Mucosa of stomach (tissue), 1 donor: ENCODE data around the gene RNASE8.
"Not testable (repeated sequence)": the region's sequence is repeated elsewhere in the genome, so short reads cannot be mapped to it uniquely, and the experiment has no call there.

ENCODE experiments used
- H3K27me3 ChIP-seq: one replicate; pipeline ENCODE4 v1.7.0; 2013; ENCODE audit warnings: mild to moderate bottlenecking, low read length; ENCODE audit not compliant: control insufficient read depth, insufficient read depth
- H3K36me3 ChIP-seq: one replicate; pipeline ENCODE4 v1.7.0; 2013; ENCODE audit warnings: low read length; ENCODE audit not compliant: control insufficient read depth, insufficient read depth
- H3K4me1 ChIP-seq: one replicate; pipeline ENCODE4 v1.7.0; 2013; ENCODE audit warnings: mild to moderate bottlenecking, low read length; ENCODE audit not compliant: control insufficient read depth, insufficient read depth
- H3K4me3 ChIP-seq: one replicate; pipeline ENCODE4 v1.7.0; 2013; ENCODE audit warnings: low read length
- H3K9ac ChIP-seq: one replicate; pipeline ENCODE4 v1.7.0; 2013; ENCODE audit warnings: mild to moderate bottlenecking, low read length, moderate library complexity
- H3K9me3 ChIP-seq: one replicate; pipeline ENCODE4 v1.7.0; 2013; ENCODE audit warnings: mild to moderate bottlenecking, low read length, moderate library complexity; ENCODE audit not compliant: control insufficient read depth
- donor health status: Pancreatic carcinoma.

Gene RNASE8

GRCh38 chr14:21057803-21058675 is at the start of gene RNASE8:
Gene RNASE8 (plus strand): TSS chr14:21057822. CDS start chr14:21057893, 71 bp downstream.
- no peak within 1 kb of the TSS for H3K4me3 ChIP-seq
- H3K27me3 ChIP-seq: no peaks in the 10 kb centered on the region
- no peaks in the 10 kb centered on the region for H3K36me3 ChIP-seq
- no peaks in the 10 kb centered on the region for H3K9me3 ChIP-seq
- no peak within 1 kb of the TSS for H3K9ac ChIP-seq
- peaks cover 38% of the 10 kb centered on the region for H3K4me1 ChIP-seq

GRCh38 chr14:21009721-21010120 is 47.9 kb upstream of the RNASE8 start:
- not testable (repeated sequence) for H3K4me3 ChIP-seq, H3K27me3 ChIP-seq, H3K9ac ChIP-seq, H3K36me3 ChIP-seq, H3K4me1 ChIP-seq, H3K9me3 ChIP-seq

GRCh38 chr14:21011136-21011535 is 46.5 kb upstream of the RNASE8 start:
- no peaks in the 10 kb centered on the region for H3K36me3 ChIP-seq
- H3K27me3 ChIP-seq: no peaks in the 10 kb centered on the region
- H3K4me3 ChIP-seq: no peak overlapping the region
- H3K9me3 ChIP-seq: no peaks in the 10 kb centered on the region
- peaks cover 5% of the 10 kb centered on the region for H3K4me1 ChIP-seq
- no peak overlapping the region for H3K9ac ChIP-seq

GRCh38 chr14:21014761-21015190 is 42.8 kb upstream of the RNASE8 start:
- H3K9me3 ChIP-seq: no peaks in the 10 kb centered on the region
- H3K27me3 ChIP-seq: no peaks in the 10 kb centered on the region
- peaks cover 5% of the 10 kb centered on the region for H3K4me1 ChIP-seq
- no peak overlapping the region for H3K9ac ChIP-seq
- no peaks in the 10 kb centered on the region for H3K36me3 ChIP-seq
- H3K4me3 ChIP-seq: no peak overlapping the region

- no peaks in the 10 kb centered on the region for H3K9me3 ChIP-seq
- no peak overlapping the region for H3K9ac ChIP-seq
- H3K27me3 ChIP-seq: no peaks in the 10 kb centered on the region
- no peak overlapping the region for H3K4me3 ChIP-seq
- no peaks in the 10 kb centered on the region for H3K36me3 ChIP-seq
- peaks cover 5% of the 10 kb centered on the region for H3K4me1 ChIP-seq
Observed at GRCh38 chr14:21015312-21015711, 42.3 kb upstream of the RNASE8 start.

- Histone ChIP-seq H3K27me3 (no peaks in the 10 kb centered on the region), H3K9ac (no peak overlapping the region), H3K4me3 (no peak overlapping the region), H3K4me1 (peaks cover 5% of the 10 kb centered on the region), H3K9me3 (no peaks in the 10 kb centered on the region), H3K36me3 (no peaks in the 10 kb centered on the region)
Observed at GRCh38 chr14:21016413-21017190, 41.0 kb upstream of the RNASE8 start.

- Histone ChIP-seq H3K27me3 (no peaks in the 10 kb centered on the region), H3K4me1 (peaks cover 5% of the 10 kb centered on the region), H3K9ac (no peak overlapping the region), H3K4me3 (no peak overlapping the region), H3K9me3 (no peaks in the 10 kb centered on the region), H3K36me3 (no peaks in the 10 kb centered on the region)
Observed at GRCh38 chr14:21017528-21018245, 39.9 kb upstream of the RNASE8 start.

- no peak overlapping the region for H3K4me3 ChIP-seq
- H3K9ac ChIP-seq: no peak overlapping the region
- no peaks in the 10 kb centered on the region for H3K9me3 ChIP-seq
- no peaks in the 10 kb centered on the region for H3K27me3 ChIP-seq
- H3K36me3 ChIP-seq: no peaks in the 10 kb centered on the region
- H3K4me1 ChIP-seq: peaks cover 7% of the 10 kb centered on the region
Observed at GRCh38 chr14:21018286-21018685, 39.3 kb upstream of the RNASE8 start.

- no peaks in the 10 kb centered on the region for H3K36me3 ChIP-seq
- no peak overlapping the region for H3K9ac ChIP-seq
- peaks cover 12% of the 10 kb centered on the region for H3K4me1 ChIP-seq
Observed at GRCh38 chr14:21018781-21019180, 38.8 kb upstream of the RNASE8 start.

GRCh38 chr14:21019366-21019765 is 38.3 kb upstream of the RNASE8 start:
- Histone ChIP-seq H3K4me1 (peaks cover 18% of the 10 kb centered on the region), H3K4me3 (no peak overlapping the region), H3K9ac (no peak overlapping the region), H3K27me3 (no peaks in the 10 kb centered on the region), H3K36me3 (no peaks in the 10 kb centered on the region), H3K9me3 (no peaks in the 10 kb centered on the region)

More at GRCh38 chr14:21018781-21019180, 38.8 kb upstream of the RNASE8 start:
- no peaks in the 10 kb centered on the region for H3K27me3 ChIP-seq
- no peak overlapping the region for H3K4me3 ChIP-seq
- no peaks in the 10 kb centered on the region for H3K9me3 ChIP-seq

GRCh38 chr14:21020977-21021545 is 36.6 kb upstream of the RNASE8 start:
- peaks cover 16% of the 10 kb centered on the region for H3K4me1 ChIP-seq

More at GRCh38 chr14:21020977-21021545, 36.6 kb upstream of the RNASE8 start:
- Histone ChIP-seq H3K27me3 (no peaks in the 10 kb centered on the region), H3K36me3 (no peaks in the 10 kb centered on the region), H3K9me3 (no peaks in the 10 kb centered on the region), H3K4me3 (no peak overlapping the region), H3K9ac (no peak overlapping the region)
